DOHH2 (cell line): ENCODE results near the gene SIDT2.

ENCODE experiments used
- CTCF ChIP-seq: fragments of 200-600 bp; sonication (generic); IDR thresholded peaks from one replicate; pipeline ENCODE4 v1.5.1; 2014; ENCODE audit warnings: antibody characterized with exemption, mild to moderate bottlenecking, low read depth, low read length; ENCODE audit not compliant: poor library complexity, severe bottlenecking
- EZH2phosphoT487 ChIP-seq: fragments of 200-600 bp; sonication (generic); IDR thresholded peaks from 2 replicates; pipeline ENCODE4 v1.6.1; 2017; ENCODE audit warnings: borderline replicate concordance, mild to moderate bottlenecking, antibody characterized with exemption, low read length, moderate library complexity, mixed read lengths

- TF ChIP-seq CTCF (no peak), EZH2phosphoT487 (no peak)
Observed at GRCh38 chr11:117194267-117194666, 15.7 kb downstream of the SIDT2 start.
